GM11168 (cell line): Measurements from ENCODE around the gene UNC119.

Experiments used
- in situ Hi-C: fragments of 300-500 bp; cut with MboI; formaldehyde crosslinking; loops from one replicate; pipeline ENCODE4 v1.12.0; 2022; ENCODE audit warnings: low sequenced_read_pairs; ENCODE audit not compliant: unreplicated experiment

The UNC119 gene

DNA sequence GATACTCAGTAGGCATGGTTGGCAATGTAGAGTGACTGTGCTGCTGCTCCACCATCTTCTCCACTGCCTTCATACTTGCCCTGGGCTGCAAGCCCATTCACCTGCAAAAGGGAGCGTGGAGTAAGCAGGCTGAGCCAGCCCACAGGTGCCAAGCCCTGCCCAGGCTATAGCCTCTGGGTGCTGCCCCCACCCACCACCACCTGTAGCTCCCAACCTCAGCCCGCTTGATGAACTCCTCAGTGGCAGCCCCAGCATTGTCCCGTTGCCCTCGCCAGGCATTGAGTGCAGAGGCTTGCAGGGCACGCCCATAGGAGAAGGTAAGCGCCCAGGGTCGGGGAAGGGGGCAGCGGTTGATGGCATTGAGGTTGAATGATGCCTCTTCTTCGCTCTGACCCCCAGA, 21.1 kb upstream of the UNC119 start:
- in situ Hi-C loops: no loop called here

DNA sequence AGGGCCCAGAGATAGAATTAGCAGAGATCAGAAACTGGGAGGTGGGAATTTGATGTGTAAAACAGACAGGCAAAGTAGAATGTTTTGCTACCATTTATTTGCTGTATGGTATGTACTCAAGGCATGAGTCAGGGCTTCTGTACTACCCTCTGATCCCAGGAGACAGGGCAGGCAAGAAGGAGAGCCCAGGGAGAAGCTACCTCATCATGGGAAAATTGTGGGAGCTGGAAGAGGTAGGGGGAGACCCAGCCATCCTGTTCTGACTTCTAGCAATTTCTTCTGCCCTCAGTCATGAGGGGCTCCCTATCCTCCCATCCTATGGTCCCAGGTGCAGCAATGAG, 20.6 kb upstream of the UNC119 start:
- in situ Hi-C loops: no loop called here

DNA sequence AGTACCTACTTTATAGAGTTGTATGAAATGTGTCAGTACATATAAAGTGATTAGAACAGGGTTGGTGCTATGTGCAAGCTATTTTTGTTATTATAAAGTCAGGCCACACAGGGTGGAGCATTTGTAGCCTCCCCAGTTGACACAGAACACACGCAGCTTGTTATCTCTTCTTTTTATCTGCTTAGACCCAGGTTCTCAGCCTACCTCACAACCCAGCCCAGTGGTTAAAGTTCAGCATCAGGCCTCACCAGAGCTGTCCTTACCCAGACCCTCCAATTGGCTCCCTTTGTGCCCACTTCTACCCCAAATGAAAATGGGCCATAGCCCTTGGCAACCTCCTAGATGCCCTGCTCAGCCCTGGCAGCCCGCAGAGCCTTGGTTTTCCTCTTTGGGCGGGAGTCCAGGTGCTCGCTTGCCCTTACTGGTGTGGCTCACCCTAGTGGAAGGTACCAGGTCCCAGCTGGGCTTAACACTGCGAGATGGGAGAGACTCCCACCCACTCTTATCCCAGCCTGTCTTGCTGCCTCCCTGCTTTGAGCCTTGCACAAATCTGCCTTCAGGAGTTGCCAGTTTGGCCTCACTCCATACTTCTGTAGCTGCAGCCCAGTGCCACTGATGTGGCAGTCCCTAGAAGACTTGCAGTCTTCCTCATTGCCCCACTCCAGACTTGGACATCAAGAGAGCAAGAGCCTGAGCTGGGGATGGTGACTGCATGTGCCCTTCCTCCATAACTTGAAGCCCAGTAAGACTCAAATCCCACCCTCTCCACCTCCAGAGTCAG, 20.0 kb upstream of the UNC119 start:
- in situ Hi-C loops: no loop called here

DNA sequence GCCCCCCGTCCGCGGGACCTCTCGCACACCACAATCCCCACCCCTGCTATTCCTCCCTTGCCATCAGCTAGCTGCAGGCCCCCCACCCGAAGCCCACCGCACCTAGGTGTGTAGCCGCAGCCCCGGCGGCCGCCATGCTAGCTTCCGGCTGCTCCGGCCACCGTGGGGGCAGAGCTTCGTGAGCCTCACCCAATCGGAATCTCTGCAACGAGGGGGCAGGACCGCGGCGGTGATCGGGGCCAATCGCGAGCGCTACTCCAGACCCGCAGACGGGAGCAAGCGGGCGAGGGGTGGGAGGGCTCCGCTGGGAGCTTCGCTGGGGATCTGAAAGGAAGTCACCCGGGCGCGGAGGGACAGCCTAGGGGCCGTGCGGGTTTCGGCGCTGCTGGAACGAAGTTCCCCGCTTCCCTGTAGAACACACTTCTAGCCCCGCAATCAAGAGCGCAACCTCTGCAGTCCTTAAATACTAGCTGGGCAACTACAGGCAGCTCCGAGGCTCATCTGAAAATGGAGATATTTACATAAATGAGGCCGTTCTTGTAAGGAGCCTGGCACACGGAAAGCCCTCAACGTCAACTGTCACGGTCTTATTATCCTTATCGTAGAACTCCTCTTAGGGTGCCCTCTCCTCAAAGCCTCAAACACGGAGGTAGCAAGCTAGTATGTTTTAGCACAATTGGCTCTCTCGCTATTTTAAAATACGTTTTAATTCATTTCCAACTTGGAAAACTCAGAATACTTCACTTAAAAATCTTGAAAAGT, 19.1 kb upstream of the UNC119 start, which contains the start of gene PIGS:
PIGS (minus strand) TSS at position 164 of the 762 bp plus-strand sequence; CDS start at position 136, 28 bp downstream.
- in situ Hi-C loops: no loop called here

DNA sequence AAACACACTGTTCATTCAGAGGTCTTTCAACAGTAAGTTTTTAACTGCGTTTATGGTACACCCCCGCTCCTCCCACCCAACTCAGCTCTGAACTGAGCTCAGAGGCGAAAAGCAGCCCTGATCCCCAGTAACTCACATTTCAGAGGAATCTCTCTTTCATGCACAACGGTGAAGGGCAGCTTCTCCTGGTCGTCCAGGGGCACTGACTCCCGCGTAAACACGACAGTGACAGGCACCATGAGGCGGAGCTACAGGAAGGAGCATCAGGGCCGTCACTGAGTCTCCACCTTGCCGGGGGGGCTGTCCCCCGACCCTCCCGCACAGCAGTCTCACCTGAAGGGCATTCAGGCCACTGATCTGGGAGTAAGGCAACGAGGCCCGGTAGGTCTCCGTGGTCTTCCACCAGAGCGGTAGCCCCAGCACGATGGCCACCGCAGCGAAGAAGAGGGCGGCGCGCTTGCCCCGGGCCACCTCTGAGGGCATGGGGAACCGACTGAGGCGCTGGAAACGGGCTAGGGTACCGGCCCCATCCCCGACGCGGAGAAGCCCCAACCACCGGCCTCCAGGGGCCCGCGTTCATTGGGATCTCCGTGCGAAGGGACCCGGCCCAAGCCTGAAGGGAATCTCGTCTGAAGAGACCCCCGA, 18.4 kb upstream of the UNC119 start:
- in situ Hi-C loops: no loop called here

DNA sequence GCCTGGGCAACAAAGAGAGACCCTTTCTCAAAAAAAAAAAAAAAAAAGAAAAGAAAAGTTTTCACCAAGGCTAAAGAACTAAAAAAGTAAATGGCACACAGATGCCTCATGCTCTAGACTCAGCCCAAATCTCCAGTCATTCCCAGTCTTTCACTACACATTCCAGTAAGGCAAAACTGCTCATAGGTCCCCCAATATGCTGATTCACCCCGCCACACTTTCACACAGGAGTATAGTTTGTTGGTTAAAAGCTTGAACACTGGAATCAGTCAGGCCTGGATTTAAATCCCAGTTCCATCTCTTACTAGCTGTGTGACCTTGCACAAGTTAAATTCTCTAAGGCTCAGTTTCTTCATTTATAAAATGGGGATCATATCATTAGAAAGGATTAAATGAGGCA, 17.0 kb upstream of the UNC119 start:
- in situ Hi-C loops: no loop called here

DNA sequence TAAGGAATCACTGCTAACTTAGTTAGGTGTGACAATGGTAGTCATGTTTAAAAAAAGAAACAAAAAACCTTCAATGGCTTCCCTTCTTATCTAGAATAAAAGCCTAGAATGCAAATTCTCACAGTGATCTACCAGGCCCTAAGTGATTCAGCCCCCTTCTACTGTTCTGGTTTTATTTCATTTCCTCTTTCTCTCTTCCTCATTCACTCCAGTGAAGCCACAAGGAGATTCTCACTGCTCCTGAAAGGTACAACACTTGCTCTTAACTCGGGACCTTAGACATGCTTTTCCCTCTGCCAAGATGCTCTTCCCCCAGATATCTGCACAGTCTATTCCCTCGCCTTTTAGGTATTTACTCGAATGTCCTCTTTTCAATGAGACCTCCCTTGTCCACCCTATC, 15.2 kb upstream of the UNC119 start:
- in situ Hi-C loops: no loop called here

DNA sequence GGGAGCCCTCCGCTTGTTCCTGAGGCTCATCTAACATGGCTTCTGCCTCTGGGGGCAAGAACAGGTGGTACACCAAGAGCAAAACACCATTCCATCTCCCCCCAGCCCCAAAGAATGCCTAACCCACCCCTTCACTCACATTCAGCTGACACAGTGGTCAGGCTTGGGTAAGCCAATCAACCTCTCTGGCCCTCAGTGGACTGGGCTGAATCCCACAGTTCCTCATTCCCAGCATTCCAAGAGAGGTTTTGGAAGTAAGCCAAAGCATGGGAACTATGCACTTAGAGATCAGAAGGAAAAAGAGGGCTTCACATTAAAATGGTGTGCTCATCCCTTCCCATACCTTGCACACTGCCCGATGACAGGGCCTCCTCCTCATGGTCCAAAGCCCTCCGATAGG, 11.1 kb upstream of the UNC119 start:
- in situ Hi-C loops: no loop called here

DNA sequence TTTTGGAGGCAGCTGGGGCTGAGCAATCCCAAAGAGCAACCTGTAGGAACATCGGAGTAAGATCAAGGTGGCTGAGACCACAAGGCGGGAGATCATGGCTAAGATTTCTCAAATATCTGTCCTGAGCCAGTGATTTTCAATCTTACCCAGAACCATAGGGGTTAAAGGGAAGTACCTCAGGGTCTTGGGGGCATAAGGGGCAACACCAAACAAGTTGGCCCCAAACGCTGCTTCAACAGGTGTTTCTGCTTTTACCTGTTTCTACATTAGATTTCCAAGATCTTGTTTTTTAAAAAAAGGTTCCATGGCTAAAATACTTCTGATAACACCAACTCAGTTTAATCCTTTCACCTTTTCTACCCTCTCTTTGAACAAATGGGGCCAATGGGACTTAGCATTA, 2.6 kb upstream of the UNC119 start:
- in situ Hi-C loops: no loop called here

DNA sequence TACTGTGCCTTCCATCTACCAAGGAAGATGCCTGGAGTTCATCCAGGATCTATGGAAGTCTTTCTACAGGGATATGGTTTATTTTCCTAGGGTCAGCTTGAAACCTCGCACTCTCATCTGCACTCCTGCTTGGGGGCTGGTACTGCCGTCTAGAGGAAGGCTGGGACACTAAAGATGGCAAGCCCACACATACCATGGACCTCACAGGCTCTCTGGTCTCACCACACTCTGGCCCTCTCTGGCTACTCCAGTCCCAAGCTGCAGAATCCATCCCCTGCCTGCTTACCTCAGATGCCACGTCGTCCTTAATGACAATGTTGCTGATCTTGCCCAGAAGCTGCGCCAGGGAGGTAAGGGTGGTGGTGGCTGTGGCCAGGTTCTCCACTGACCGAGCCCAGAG, 2.1 kb upstream of the UNC119 start:
- in situ Hi-C loops: no loop called here

DNA sequence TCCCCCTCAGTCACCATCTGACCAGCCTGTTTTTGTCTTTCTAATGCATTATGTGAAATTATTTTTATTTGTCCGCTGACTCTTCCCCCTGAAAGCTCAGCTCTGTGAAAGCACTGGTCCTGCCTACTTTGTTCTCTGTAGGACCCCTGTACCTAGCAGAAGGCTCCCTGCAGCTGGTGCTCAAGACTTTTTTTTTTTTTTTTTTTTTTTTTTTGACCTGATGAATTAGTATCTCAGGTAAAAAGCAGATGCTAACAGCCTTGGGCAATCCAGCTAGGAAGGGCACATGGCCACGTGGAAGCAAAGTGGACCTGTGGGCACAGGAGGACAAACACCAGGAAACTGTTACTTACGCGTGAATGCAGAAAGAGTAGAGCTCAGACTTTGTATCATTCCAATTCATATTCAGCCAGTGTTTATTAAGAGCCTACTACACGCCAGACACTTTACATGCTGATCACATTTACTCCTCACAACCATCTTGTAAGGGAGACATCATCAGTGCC, 629 bp upstream of the UNC119 start:
- in situ Hi-C loops: no loop called here

DNA sequence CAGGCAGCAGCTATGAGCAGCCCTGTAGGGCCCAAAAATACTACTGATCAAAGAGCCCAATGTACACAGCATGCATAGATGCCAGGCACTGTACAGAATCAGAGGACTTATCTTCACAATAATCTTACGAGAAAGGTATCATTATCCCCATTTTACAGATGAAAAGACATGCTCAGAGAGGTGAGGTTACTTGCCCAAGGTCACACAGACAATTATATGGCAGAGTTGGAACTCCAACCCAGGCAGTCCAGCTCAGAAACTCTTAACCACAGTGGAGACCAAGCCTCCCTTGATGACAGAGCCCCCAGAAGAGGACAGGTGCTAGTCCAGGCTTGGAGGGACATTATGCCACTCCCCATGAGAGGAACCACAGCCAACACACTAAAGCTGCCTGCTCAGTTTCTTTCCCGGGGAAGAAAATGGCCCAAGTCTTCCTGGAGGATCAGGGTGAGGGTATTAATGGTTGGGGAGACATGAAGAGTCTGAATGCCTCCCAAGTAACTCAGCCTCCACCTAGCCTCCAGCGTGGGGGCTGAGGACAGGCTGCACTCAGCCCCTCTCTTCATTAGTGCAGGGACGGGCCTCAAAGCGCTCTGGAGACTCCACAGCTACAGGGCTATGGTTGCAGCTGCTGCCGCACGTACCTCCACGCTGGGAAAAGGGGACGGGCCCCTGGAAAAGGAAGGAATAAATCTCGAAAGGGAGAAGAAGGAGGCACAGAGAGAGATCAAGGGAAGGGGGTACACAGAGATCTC, 826 bp downstream of the UNC119 start:
- in situ Hi-C loops: no loop called here

DNA sequence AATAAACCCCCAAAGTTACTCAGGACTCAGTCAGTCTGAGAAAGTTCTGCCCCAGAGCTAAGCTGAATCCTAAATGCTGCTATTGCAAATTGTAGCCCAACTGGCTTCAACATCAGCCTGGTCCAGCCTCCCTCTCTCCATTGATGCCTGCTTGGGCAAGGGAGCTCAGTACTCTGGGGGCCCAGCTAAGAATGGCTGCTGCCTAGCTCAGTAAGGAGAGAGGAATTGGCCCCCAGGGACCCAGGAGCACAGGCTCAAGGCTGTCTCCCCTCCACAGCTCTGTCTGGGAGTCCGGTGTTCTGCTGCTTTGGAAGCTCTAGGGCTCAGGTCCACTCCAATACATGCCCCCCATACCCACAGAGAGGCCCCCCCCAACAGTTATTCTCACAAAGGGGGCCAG, 1.6 kb downstream of the UNC119 start:
- in situ Hi-C loops: no loop called here

DNA sequence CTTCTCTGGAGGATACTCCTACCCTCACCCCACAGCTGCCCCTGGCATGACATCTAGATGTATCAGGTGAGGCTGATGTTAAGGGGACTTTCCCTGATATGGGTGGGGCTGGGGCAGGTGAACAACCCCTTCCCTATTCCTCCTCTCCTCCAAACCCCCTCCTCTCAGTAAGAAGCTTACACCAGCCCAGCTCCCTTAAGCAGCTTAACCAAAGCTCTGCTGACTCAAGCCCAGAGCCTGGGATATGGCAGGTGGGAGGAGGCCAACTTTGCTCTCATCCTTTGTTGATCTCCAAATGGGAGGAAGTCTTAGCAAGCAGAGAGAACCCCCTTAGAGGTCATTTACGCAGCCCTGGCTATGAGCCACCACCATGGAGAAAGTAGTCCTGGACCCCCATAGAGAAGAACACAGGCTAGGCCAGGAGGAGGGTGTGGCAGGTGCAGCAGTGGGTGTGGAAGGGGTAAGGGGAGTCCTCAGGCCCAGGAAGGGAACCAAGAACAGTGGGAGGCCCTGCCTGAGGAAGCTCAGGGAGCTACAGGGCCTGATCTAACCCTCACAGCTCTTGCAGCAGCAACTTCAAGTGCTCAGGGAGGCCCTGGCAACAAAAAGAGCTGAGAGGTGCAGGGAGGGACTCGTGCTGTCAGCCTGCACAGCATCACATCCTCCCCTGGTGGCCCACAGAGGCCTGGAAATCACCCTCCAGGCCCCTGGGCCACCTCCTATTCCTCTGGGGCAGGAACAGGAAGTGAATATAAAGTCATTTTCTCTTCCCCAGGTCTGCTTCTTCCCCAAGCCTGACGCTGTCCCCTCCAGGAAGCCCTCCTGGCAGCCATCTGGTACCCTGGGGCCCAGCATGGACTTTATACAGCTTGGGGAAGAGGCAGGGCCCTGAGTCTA, 2.9 kb downstream of the UNC119 start:
- in situ Hi-C loops: loop anchor here (5.0 to 10.0 kb wide), 2 partner anchors 37 to 55 kb away; no protein-coding TSS in a partner anchor

DNA sequence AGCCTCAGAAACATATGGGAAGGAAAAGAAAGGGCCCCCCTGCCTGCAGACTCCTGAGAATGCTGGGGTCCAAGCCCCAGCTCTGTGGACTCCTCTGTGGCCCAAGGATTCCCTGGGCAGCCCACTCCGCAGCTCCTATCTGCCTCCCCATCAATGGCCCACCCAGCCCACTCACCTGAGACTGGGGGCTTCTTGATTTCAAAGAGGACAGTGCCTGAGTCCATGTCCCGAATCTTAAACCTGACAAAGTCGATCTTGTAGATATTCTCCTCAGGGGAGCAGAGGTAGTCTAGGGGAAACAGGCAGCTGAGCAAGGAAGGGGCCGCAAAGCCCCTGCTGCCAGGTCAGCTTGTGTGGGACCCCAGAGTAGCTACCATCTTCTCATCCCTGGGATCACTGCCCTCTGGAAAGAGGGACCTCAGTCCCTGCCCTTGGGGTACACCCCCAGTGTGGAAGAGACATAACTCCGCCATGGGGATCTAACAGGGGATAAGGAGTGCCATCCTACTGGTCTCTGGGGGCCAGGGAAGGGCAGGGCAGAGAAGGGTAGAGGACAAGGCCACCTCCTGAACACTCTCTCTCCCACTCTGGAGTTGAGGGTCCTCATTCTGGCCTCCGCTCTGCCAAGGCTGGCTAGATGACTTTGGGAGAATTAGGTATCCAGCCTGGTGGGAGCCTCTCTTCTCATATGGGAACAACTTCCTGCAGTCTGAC, 3.9 kb downstream of the UNC119 start:
- in situ Hi-C loops: loop anchor here (5.0 to 10.0 kb wide), 2 partner anchors 36 to 54 kb away; no protein-coding TSS in a partner anchor

DNA sequence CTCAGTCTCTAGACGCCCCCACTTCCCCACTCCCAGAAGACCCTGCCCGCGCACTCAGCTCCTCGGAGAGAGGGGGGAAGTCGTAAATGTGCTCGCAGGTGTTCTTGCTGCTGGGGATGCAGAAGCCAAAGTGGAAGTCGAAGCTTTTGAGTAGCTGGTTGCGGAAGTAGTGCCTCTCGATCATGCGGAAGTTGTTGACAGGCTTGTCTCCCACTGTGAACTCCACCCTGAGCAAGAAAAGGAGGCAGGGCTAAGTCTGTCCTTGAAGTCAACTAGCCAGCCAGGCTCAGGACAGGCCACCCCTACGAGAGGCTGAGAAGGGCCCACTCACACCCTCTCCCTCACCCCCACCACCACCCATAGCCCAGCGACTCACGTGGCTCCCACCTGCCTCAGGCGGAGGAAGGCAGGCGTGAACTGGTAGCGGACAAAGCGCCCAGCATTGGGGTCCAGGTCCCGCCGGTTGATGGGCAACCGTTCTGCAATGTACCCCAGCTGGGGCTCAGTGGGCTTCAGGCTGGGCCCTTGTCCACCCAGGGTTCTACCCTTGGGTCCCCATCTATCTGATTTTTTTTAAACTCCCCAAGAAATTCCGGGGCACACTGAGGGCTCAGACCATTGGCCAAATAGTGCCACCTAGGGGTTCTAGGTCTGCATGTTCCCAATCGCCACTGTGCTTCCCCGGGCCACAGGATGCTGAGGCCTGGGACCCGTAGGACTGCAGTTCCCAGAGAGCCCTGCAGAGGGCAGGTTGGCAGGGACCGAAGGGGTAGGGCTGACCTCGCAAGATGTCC, 4.6 kb downstream of the UNC119 start:
- in situ Hi-C loops: loop anchor here (5.0 to 10.0 kb wide), 2 partner anchors 36 to 53 kb away; no protein-coding TSS in a partner anchor

DNA sequence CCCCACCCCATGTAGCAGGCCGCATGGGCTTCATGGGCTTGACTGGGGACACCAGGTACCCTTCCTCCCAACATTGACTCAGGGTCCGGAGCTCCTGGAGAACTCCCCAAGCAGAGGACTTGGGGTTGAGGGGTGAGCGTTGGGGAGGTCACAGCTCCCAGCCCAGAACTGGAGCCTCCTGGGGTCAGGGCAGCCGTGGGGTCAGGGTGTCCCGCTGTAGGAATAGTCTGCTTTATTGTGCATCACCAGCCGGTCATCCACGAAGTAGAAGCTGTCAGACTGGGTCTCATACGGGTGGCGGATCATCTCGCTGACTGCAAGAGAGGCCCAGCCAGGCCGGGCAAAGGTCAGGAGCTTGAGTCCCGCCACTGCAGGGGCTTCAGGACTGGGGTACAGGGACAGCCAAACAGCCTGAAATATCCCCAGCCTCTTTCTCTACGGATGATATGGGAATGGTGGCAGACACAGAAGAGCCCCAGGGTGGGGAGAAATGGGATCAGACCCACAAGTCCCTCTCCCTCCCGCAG, 5.3 kb downstream of the UNC119 start:
- in situ Hi-C loops: loop anchor here (5.0 to 10.0 kb wide), 2 partner anchors 35 to 52 kb away; no protein-coding TSS in a partner anchor
